C4-2B (cell line): ENCODE measurements around the gene ECT2.

Experiments used
- CTCF ChIP-seq: fragments of 450-650 bp; conservative IDR thresholded peaks from 2 replicates; pipeline ENCODE4 v1.5.1; 2017; ENCODE audit warnings: mild to moderate bottlenecking
- ZFX ChIP-seq: fragments of 450-650 bp; IDR thresholded peaks from 2 replicates; pipeline ENCODE4 v1.6.1; 2017

- no peak for TF ChIP-seq CTCF
- TF ChIP-seq ZFX, result no peak
These were observed 37.2 kb downstream of the ECT2 start for GRCh38 chr3:172787746-172788145.
